ENCODE measurements around the gene DCC.
A peak's percentile ranks its signal among the peaks of the same experiment; 100 is the strongest.

The DCC gene

GRCh38 chr18:53254265-53254664 lies 914.3 kb downstream of the DCC start:
- no peak for DNase-seq

DNA sequence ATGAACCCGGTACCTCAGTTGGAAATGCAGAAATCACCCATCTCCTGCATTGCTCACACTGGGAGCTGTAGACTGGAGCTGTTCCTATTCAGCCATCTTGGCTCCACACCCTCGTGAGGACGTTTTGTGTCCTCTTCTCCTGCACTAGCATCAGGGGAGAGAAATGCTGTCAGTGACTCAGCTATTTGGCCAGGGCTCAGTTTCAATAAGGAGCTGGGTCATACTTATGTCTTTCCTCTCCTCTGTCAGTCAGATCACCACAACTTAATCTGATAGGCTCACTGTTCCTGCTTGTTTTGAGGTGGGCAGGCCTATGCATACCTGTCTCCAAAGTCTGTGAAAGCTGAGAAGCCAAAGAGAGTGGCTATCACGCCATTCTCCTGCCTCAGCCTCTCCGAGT lies 921.2 kb downstream of the DCC start:
- DNase-seq, result no peak

DNA sequence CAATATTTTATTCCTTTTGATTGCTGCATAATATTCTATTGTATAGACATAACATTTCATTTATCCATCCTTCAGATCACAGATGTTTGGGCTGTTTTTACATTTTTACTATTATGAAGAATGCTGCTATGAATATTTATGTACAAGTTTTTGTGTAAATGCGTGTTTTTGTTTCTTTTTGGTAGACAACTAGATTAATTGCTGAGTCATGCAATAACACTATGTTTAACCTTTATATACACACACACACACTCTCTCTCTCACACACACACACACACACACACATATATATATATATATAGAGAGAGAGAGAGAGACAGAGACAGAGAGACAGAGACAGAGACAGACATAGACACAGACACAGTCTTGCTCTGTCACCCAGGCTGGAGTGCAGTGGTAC lies 926.9 kb downstream of the DCC start:
- DNase-seq, result no peak

DNA sequence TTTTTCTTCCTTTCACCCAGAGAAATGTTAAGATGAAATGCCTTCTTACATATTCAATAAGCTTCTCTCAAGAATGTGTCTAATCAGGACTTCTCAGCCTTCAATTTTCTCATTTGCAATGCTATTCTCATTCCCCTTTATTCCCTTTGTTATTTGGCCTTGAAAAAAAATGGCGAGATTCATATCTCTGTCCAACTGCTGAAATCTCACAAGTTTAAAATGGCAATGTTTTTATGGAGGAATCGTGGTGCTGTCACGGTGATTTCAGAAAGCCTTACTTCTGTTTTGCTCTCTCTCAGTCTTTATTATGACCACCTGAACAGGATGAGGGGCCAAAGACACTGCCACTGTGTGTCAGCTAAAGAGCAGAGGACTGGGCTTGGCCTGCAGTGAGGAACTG lies 928.5 kb downstream of the DCC start:
- no peak for DNase-seq

DNA sequence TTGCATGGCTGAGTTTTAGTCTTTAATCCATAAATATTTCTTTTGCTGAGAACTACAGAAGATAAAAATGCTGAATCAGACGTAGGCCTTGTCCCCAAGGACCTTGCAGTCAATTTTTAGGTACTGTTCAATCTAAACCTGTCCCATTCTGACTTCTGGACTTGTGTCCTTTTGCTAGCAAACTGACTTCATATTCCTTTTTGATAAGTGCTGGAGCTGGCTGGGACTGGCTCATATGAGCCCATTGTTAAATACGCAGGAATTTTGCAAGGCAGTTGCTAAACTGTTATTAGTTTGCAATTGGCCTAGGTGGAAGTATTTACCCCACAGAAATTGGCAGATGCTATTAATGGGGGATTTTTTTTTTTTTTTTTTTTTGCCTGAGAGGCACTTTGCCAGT lies 941.4 kb downstream of the DCC start:
- no peak for DNase-seq

DNA sequence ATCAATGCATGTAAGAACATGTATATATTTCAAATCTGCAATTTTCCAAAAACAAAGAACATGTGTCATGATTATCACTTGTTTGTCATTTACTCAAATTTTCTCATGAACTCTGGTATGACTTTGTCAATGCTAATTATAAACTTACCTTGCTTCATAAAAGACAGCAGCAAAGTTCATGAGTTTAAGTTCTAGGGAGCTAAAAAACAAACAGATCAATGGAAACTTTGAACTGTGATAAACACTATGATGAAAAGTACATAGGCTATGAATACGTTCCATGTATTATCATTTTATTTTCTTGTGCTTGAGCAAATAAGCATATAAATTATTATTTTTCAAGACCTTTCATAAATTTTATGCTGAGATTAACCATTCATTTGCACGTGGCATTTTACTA lies 943.7 kb downstream of the DCC start:
- no peak for DNase-seq

- no peak for DNase-seq
These were observed 965.5 kb downstream of the DCC start for GRCh38 chr18:53305461-53305860.

DNA sequence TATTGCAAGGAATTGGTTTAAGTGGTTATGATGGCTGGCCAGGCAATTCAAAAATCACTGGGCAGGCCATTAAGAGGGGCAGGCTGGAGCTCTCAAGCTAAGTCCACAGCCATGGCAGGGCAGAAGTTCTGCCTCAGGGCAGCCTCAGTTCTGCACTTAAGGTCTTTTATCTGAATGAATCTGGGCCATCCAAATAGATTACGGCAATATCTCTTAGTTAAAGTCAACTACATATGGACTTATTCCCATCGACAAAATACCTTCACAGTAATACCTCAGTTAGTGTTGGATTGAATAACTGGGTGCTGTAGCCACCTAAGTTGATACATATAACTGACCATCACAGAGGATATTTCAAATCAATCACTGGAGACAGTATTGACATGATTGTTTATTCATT lies 979.6 kb downstream of the DCC start:
- DNase-seq, result no peak

DNA sequence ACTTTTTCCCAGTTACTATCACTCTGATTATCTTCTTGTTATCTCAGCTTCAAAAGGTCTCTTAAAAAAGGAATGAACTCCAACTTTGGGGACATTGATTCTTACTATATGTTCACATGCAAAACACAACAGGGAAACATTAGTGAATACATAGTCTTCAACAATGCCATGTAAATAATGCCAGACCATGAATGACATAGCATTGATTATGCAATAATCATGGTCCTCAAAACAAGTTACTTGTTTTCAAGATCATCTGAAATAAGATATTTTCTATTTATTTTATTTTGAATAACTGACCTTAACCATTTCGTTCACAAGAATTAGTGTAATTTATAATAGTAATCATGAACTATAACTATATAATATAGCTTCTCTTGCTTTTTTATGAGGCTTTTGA lies 982.2 kb downstream of the DCC start:
- DNase-seq, result no peak

GRCh38 chr18:53324353-53324752 lies 984.4 kb downstream of the DCC start:
- no peak for DNase-seq

- DNase-seq, result no peak
These were observed 1020.8 kb downstream of the DCC start for GRCh38 chr18:53360501-53361443.

- peak in 1 of 2 experiments; percentile 11 for DNase-seq
These were observed 1035.6 kb downstream of the DCC start for GRCh38 chr18:53375621-53376020.

DNA sequence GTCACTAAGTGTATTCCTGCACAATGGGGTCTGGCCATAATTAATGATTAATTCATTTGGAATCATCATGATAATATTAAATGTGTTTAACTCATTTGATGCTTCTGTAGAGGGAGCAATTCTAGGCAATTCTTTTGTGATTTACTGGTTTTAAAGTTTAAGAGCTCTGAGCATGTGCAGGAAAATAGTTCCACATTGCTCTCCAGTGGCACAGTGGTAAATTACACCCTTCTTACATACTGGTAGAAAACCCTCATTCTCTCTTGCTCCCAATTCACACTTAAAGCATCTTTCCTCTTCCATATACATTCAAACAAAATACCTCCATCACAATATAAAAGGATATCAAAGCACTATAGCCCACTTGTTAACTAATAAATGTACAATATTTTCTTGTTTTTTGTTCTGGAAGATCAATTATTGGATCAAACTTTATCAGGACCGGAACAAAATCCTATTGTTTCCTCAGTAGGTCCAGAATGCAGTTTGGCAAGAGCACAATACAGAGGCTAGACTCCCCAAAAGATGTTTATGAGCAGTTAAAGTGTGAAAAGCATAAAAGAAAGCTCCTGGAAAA lies 1040.2 kb downstream of the DCC start:
- DNase-seq, result peak; percentile 12 to 54

- peak in 1 of 2 experiments; percentile 0 for DNase-seq
These were observed 1042.9 kb downstream of the DCC start for GRCh38 chr18:53382870-53383269.

GRCh38 chr18:53385889-53386288 lies 1045.9 kb downstream of the DCC start:
- DNase-seq, result no peak

DNA sequence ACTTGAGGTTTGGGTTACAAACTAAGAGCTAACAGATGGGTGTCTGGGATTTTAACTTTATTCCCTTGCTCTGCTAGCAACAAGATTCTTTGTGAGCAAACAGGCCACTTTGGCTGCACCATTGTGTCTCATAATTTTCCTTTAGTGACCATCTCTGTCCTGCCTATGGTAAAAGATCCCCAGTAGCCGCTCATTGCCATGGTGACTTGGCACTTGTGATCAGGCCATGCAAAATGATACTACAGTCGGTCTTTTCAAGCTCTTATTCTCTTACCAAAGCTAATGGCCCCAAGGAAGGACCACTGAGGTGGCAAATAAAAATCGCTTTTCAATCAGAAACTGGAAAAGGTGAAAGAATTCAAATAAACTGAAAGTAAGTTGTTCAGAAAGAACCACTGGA lies 1047.6 kb downstream of the DCC start:
- no peak for DNase-seq

GRCh38 chr18:53402670-53403069 lies 1062.7 kb downstream of the DCC start:
- no peak for DNase-seq

DNA sequence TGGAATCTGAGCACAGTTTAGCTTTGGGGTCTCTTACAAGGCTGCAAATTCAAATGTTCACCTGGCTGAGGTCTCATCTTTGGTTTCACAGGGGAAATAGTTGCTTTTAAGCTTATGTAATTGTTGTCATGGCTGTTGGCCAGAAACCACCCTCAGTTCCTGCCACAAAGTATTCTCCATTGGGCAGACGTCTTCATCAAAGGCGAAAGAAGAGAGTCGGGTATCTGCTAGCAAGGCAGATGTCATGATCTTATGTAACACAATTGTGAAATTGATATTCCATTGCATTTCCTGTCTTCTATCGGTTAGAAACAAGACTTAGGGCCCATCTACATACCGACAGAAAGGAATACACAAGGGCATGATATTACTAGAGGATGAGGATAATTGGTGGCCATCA lies 1068.3 kb downstream of the DCC start:
- DNase-seq, result no peak

DNA sequence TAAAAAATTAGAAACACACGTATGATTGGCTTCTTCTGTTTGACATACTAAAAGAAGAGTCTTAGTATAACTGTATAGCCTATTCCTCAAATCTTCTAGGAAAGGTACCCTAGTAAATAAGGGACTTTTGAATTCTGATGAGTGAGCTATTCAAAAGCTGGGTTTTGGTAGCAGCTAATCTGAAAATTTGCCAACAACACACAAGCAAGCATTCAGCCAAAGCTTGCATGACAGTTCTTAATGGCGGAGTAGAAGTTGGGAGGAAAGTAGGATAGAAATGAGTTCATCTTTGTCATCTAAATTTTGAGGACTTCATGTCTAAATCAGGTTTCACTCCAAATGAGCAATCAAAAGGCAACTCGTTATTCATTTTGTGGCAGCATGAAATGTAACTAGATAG lies 1071.5 kb downstream of the DCC start:
- DNase-seq, result no peak

GRCh38 chr18:53417003-53417402 lies 1077.0 kb downstream of the DCC start:
- DNase-seq, result no peak

DNA sequence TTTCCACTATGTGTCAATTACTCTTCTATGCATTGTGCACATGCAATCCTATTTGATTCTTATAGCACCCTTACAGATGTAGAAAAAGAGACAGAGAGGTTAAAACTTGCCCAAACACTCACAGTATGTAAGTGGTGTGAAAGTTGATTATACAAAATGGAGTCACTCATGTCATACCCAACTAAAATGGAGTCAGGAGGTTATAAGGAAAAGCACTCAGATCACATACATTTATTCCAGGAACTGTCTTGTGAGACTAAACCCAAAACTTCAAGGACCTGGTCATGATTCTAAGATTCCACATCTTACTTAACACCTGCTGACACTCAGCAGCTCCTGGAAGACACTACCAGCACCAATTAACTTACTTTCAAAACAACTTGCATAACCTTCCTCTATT lies 1081.9 kb downstream of the DCC start:
- DNase-seq, result no peak

DNA sequence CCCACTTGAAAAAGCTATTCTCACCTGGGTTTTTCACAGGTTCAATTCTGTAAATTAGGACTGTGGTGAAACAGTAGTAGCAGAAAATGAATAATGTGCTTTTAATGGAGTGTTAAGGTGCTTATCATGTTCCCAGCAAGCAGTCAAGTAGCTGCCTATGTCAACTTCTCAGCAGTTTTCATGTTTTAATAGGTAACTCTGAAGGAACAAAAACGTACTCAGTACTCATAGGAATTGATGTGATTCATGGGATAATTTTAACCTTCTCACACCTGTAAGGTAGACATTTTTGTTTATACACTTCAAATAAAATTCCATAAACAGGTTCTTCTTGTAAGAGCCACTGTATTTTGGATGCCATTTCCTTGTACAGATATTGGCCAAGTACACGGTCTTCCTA lies 1082.9 kb downstream of the DCC start:
- no peak for DNase-seq

DNA sequence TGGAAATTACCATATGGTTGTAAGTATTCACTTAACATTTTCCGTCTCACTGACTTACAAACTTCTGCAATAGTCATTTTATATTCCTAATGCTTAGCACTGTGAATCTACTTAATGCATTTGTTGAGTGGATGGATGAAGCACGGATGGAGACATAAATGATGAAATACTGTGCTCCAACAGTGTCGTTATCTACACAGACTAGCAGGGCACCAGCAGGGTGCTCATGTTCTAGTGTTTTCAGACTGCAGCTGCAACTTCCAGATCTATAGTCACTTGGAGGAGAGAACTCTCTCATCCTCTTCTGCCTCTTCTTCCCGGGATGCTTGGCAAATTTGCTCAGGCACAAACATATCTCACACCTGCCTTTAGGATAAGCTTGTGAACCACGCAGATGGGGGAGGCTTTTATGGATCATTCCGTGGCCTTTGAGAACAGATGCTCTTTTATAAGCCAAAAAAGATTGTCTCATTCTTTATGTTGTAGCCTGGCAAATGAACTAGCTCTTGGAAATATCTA lies 1086.7 kb downstream of the DCC start:
- peak; percentile 70 to 86 for DNase-seq

DNA sequence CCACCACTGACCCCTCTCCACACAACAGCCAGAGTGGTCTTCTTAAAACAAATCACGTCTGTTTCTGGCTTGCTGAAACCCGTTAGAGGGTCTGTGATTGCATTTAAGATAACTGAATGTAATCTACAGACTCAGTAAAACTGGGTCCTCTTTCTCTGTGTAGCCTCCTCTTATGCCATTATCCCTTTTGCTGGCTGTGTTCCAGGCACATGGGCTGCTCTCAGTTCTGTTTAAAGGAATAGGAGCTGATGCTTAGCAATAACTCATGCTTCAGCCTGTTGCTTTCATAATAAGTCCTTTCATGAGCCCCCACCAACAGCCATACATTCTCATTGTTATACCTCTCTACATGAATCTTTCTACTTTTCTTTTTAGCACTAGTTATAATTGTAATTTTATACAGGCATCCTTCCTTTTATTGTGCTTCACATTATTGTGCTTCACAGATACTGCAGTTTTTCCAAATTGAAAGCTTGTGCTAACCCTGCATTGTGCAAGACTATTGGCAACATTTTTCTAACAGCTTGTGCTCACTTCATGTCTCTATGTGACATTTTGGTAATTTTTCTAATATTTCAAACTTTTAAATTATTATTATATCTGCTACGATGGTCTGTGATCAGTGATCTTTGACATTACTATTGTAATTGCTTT lies 1101.9 kb downstream of the DCC start:
- DNase-seq, result peak; percentile 25 to 79
